Transverse colon (tissue), 4 donors: Measurements from ENCODE around the gene STAT5B.

Experiments used
- CTCF ChIP-seq, 5 experiments: fragments of 200-600 bp in 3 of 5; fragments of 450-650 bp in 2 of 5; sonication (generic) in 3 of 5; IDR thresholded peaks; 1 replicate in 2 of 5; 2 replicates in 3 of 5; pipeline ENCODE4 v1.5.1; 2016 to 2017; ENCODE audit warnings: antibody characterized with exemption in 5 of 5, inconsistent platforms in 3 of 5, mild to moderate bottlenecking in 2 of 5, moderate library complexity in 1 of 5
- POLR2A ChIP-seq: fragments of 450-650 bp; IDR thresholded peaks from one replicate; pipeline ENCODE4 v1.6.1; 2016; ENCODE audit warnings: antibody characterized with exemption, mild to moderate bottlenecking, moderate library complexity
- POLR2AphosphoS5 ChIP-seq, 3 donors: sonication (generic); formaldehyde crosslinking; IDR thresholded peaks; one replicate each; pipeline ENCODE4 v1.6.1; 2016; ENCODE audit warnings: antibody characterized with exemption in 3 of 3

- TF ChIP-seq POLR2A (no peak), CTCF (IDR thresholded peaks at IDR 0.05) (no peak), POLR2AphosphoS5 (IDR thresholded peaks at IDR 0.05) (no peak)
Measured at GRCh38 chr17:42313389-42313772, 37.2 kb upstream of the STAT5B start.
